Transverse colon (tissue), 4 donors: ENCODE measurements around the gene LPO. TPM values are rescaled to one million over a fixed set of nuclear protein-coding genes. Genes with fewer than 3 reads are reported as not detected.

Experiments used
- DNase-seq: peaks from one replicate; pipeline ENCODE4 v3.0.0-alpha.2; 2019
- H3K27ac ChIP-seq, 4 donors: fragments of 200-600 bp; sonication (generic); 2 replicates each; pipeline ENCODE4 v1.5.1; 2016 to 2018; ENCODE audit warnings: inconsistent platforms in 4 of 4
- H3K27me3 ChIP-seq: fragments of 200-600 bp; sonication (generic); 2 replicates; pipeline ENCODE4 v1.5.1; 2017; ENCODE audit warnings: inconsistent platforms
- H3K36me3 ChIP-seq, 4 donors: fragments of 200-600 bp; sonication (generic); 2 replicates each; pipeline ENCODE4 v1.5.1; 2017 to 2019; ENCODE audit warnings: inconsistent platforms in 4 of 4
- H3K4me1 ChIP-seq, 4 donors: fragments of 200-600 bp; sonication (generic); 2 replicates each; pipeline ENCODE4 v1.5.1; 2017 to 2020; ENCODE audit warnings: inconsistent platforms in 4 of 4
- H3K4me3 ChIP-seq, 4 donors: fragments of 200-600 bp; sonication (generic); 1 replicate in 1 of 4; 2 replicates in 3 of 4; pipeline versions ENCODE4 v1.5.1 to v1.6.1; 2017 to 2019; ENCODE audit warnings: inconsistent platforms in 4 of 4
- H3K9me3 ChIP-seq, 2 donors: fragments of 200-600 bp; sonication (generic); 2 replicates each; pipeline ENCODE4 v1.5.1; 2017 to 2019; ENCODE audit warnings: inconsistent platforms in 2 of 2
- EP300 ChIP-seq: sonication (generic); formaldehyde crosslinking; IDR thresholded peaks from one replicate; pipeline ENCODE4 v1.6.1; 2017; ENCODE audit warnings: antibody characterized with exemption, low read depth
- POLR2A ChIP-seq: fragments of 450-650 bp; IDR thresholded peaks from one replicate; pipeline ENCODE4 v1.6.1; 2016; ENCODE audit warnings: antibody characterized with exemption, mild to moderate bottlenecking, moderate library complexity
- POLR2AphosphoS5 ChIP-seq, 3 donors: sonication (generic); formaldehyde crosslinking; IDR thresholded peaks; one replicate each; pipeline ENCODE4 v1.6.1; 2016; ENCODE audit warnings: antibody characterized with exemption in 3 of 3
- WGBS, 2 donors: methylation state at CpG; one replicate each; pipeline ENCODE4 v1.1.5; 2018; ENCODE audit warnings: low coverage in 1 of 2; 5-methylcytosine and 5-hydroxymethylcytosine counted together
- in situ Hi-C, 4 donors: fragments of 200-750 bp; cut with MboI; loops; one replicate each; pipeline versions ENCODE4 v1.15.0 to v1.15.1; 2017; ENCODE audit warnings: low sequenced_read_pairs in 3 of 4, low pct_ligation_motif_present in 1 of 4, low pct_unique_long_range_greater_than_20kb in 1 of 4
- intact Hi-C: fragments of 100-400 bp; cut with DNase I; formaldehyde crosslinking; loops from one replicate; pipeline ENCODE4 v1.15.1; 2023; ENCODE audit warnings: low total_unique reads
- total RNA-seq, 4 donors: library from RNA; depleted of rRNA; stranded (reverse); fragments of >200 nt; gene quantifications; one replicate each; pipeline ENCODE4 v1.1.0, GENCODE V29; 2016
- TF ChIP-seq, protein P1 (sequence below), 5 experiments: fragments of 200-600 bp in 3 of 5; fragments of 450-650 bp in 2 of 5; sonication (generic) in 3 of 5; IDR thresholded peaks; 1 replicate in 2 of 5; 2 replicates in 3 of 5; pipeline ENCODE4 v1.5.1; 2016 to 2017; ENCODE audit warnings: antibody characterized with exemption in 5 of 5, inconsistent platforms in 3 of 5, mild to moderate bottlenecking in 2 of 5, moderate library complexity in 1 of 5

LPO gene
- total RNA-seq, 4 donors from 2014 or later = not detected

DNA sequence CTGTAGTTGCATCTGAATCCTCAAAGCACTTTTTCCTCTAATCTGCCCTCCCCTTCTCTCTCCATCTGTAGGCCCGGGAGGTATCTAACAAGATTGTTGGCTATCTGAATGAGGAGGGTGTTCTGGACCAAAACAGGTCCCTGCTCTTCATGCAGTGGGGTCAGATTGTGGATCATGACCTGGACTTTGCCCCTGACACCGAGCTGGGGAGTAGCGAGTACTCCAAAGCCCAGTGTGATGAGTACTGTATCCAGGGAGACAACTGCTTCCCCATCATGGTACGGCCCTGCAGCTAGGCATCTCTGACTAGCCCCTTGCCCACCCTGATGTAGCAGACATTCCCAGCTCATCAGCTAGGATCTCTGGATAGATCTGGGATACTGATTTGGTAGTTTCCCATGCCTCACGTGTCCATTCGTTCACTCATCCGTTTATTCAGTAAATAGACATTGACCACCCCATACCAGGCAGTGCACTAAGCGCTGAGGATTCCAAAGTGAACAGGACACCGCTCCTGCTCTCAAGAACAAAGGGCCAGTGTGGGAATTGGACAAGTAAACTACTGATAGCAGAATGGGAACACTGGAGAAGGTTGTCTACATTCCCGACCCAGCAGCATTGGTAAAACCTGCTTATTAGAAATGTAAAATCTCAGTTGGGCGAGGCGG, 12.1 kb downstream of the LPO start:
- no peaks in the 10 kb centered on the region for H3K9me3 ChIP-seq
- H3K4me1 ChIP-seq = peaks cover 9 to 11% (median 10%) of the 10 kb centered on the region in 4 donors
- peaks cover 31% of the 10 kb centered on the region for H3K27me3 ChIP-seq
- in situ Hi-C loops = no loop called here
- TF ChIP-seq, protein P1, sequence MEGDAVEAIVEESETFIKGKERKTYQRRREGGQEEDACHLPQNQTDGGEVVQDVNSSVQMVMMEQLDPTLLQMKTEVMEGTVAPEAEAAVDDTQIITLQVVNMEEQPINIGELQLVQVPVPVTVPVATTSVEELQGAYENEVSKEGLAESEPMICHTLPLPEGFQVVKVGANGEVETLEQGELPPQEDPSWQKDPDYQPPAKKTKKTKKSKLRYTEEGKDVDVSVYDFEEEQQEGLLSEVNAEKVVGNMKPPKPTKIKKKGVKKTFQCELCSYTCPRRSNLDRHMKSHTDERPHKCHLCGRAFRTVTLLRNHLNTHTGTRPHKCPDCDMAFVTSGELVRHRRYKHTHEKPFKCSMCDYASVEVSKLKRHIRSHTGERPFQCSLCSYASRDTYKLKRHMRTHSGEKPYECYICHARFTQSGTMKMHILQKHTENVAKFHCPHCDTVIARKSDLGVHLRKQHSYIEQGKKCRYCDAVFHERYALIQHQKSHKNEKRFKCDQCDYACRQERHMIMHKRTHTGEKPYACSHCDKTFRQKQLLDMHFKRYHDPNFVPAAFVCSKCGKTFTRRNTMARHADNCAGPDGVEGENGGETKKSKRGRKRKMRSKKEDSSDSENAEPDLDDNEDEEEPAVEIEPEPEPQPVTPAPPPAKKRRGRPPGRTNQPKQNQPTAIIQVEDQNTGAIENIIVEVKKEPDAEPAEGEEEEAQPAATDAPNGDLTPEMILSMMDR (IDR thresholded peaks at IDR 0.05) = no peak
- TF ChIP-seq EP300 (no peak), POLR2A (no peak), POLR2AphosphoS5 (IDR thresholded peaks at IDR 0.05) (no peak)
- H3K4me3 ChIP-seq = no peak overlapping the region
- 77 to 88% methylated on average over 4 to 12 of the region's 12 CpGs for WGBS, 2 donors
- intact Hi-C loops = no loop called here
- DNase-seq = no peak
- H3K36me3 ChIP-seq = no peaks in the 10 kb centered on the region
- no peak overlapping the region for H3K27ac ChIP-seq

DNA sequence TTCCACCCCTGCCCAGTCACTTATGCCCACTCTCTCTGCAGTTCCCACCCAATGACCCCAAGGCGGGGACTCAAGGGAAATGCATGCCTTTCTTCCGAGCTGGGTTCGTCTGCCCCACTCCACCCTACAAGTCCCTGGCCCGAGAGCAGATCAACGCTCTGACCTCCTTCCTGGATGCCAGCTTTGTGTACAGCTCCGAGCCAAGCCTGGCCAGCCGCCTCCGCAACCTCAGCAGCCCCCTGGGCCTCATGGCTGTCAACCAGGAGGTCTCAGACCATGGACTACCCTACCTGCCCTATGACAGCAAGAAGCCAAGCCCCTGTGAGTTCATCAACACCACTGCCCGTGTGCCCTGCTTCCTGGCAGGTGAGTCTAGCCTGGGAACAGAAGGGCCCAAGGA, 13.8 kb downstream of the LPO start:
- Histone ChIP-seq H3K9me3 (no peaks in the 10 kb centered on the region), H3K36me3 (no peaks in the 10 kb centered on the region), H3K4me3 (no peak overlapping the region), H3K27ac (no peak overlapping the region), H3K27me3 (peaks cover 41% of the 10 kb centered on the region), H3K4me1 (peaks cover 9 to 11% (median 10%) of the 10 kb centered on the region in 4 donors)
- intact Hi-C loops (no loop called here), in situ Hi-C loops (no loop called here)
- 76% methylated on average over 8 of the region's 9 CpGs; no CpG with 5 or more reads in 1 of the 2 donors for WGBS, 2 donors
- TF ChIP-seq POLR2AphosphoS5 (IDR thresholded peaks at IDR 0.05) = no peak
- TF ChIP-seq EP300 = no peak
- TF ChIP-seq POLR2A = no peak
- TF ChIP-seq, protein P1 (IDR thresholded peaks at IDR 0.05) = no peak
- DNase-seq = no peak

DNA sequence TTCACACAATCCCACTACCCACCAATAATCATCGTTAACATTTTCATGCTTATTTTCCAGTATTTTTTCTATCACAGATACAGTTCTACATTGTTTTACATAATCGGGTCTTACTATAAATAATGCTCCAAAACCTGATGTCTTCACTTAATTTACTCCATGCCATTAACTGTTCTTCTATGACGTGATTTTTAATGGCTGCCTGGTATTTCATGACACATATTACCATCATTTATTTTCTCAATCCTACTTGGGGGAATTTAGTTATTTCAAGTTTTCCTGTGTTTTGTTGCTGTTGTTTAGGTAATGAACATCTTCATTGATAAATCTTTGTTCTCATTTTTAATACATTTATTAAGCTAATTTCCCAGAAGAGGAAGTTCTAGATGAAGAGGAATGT, 14.7 kb downstream of the LPO start:
- intact Hi-C loops = no loop called here

DNA sequence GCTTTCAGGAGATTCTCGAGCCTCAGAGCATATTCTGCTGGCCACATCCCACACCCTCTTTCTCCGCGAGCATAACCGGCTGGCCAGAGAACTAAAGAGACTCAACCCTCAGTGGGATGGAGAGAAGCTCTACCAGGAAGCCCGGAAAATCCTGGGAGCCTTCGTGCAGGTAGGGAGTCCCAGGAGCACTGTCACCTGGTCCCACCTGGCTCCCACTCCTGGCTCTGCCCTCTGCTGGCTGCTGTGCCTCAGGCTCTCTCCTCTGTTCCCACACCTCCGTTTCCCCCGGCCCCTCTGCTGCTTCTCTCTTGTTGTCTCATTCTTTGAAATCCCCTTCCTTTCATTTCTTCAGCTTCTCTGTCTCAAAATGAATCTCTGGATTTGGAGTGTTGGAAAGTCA, 16.4 kb downstream of the LPO start:
- peaks cover 48% of the 10 kb centered on the region for H3K27me3 ChIP-seq
- TF ChIP-seq, protein P1 (IDR thresholded peaks at IDR 0.05) = no peak
- no peak for TF ChIP-seq EP300
- TF ChIP-seq POLR2A = no peak
- no peak for TF ChIP-seq POLR2AphosphoS5 (IDR thresholded peaks at IDR 0.05)
- H3K27ac ChIP-seq = no peak overlapping the region
- H3K4me1 ChIP-seq = peaks cover 2% of the 10 kb centered on the region in 4 donors
- H3K9me3 ChIP-seq = no peaks in the 10 kb centered on the region
- 18 to 40% methylated on average over 2 to 8 of the region's 8 CpGs for WGBS, 2 donors
- DNase-seq = no peak
- intact Hi-C loops = no loop called here
- in situ Hi-C loops = no loop called here
- H3K4me3 ChIP-seq = no peak overlapping the region
- H3K36me3 ChIP-seq = no peaks in the 10 kb centered on the region

More for the DNA sequence above, 14.7 kb downstream of the LPO start:
- Histone ChIP-seq H3K27me3 (peaks cover 45% of the 10 kb centered on the region), H3K4me1 (peaks cover 9 to 11% (median 10%) of the 10 kb centered on the region in 4 donors), H3K36me3 (no peaks in the 10 kb centered on the region), H3K4me3 (no peak overlapping the region), H3K9me3 (no peaks in the 10 kb centered on the region), H3K27ac (no peak overlapping the region)
- WGBS, 2 donors = 79 to 81% methylated on average over 3 of the region's 3 CpGs
- in situ Hi-C loops = no loop called here
- no peak for DNase-seq
- TF ChIP-seq EP300 (no peak), POLR2AphosphoS5 (IDR thresholded peaks at IDR 0.05) (no peak), POLR2A (no peak)
- TF ChIP-seq, protein P1 (IDR thresholded peaks at IDR 0.05) = no peak
